ENCODE results near the gene ABCC1. TPM values are rescaled to one million over a fixed set of nuclear protein-coding genes. Genes with fewer than 3 reads are reported as not detected.

Gene ABCC1
- total and polyA plus RNA-seq, 2 of the 4 experiments (the other 2 are of a cell fraction): 39.4 to 66.0 TPM

DNA sequence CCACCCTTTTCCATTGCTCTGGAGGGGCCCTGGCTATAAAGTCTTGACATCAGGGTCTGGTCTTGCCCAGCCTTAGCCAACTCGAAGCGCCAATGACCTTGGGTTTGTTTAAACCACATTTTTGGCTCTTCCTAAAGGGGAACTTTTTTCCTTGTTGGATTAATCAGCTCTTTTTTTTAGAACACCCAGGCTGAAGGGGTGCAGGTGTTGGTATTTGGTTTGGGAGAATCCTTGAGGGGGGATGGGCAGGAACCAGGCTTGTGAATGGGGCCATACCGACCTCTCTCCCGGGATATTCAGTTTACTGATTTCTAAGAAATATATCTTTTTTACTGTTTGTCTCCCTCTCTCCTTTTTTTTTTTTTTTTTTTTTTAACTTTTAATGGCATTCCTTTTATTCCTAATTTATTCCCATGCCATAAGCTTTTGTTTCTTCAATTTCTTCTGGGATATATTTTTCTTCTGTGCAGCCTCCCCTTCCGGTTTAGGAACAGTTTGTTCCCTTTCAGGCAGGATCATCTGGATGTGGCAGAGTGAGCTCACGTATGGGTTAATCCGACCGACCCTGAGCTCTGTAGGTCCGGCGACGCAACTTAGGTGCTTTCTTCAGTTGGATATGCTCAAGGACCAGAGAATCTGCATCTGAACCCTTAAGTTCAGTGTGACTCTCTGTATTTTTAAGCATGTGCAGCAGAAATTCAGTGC lies 144.4 kb downstream of the ABCC1 start:
- H3K4me1 ChIP-seq (ENCODE audit: control insufficient read depth, insufficient read depth, low read length): peaks cover 23% of the 10 kb centered on the region
- intact Hi-C loops (cut with micrococcal nuclease) (no loop called here), in situ Hi-C loops (cut with MboI; ENCODE audit: low sequenced_read_pairs) (no loop called here), dilution Hi-C loops (cut with HindIII; ENCODE audit: low sequenced_read_pairs, unreplicated experiment) (no loop called here)
- H3K27ac ChIP-seq (ENCODE audit: insufficient read depth, low read length): peak overlapping the region; percentile 51; the same call in 1 of the 2 replicates
- no peak overlapping the region for H2AFZ ChIP-seq (replicated peaks; ENCODE audit: low read length, poor library complexity)
- CTCF ChIA-PET: interaction anchor here (0.6 kb wide), 1 partner anchor 33 kb away, joined by 3 read pairs; no protein-coding TSS in a partner anchor
- H3K14ac ChIP-seq (replicated peaks; ENCODE audit: low read depth, low read length): no peak overlapping the region
- H3K9ac ChIP-seq (ENCODE audit: low read depth, low read length): no peak overlapping the region
- 87% methylated on average over 6 of the region's 11 CpGs; no CpG with 5 or more reads in 1 of the 2 experiments for WGBS, 2 experiments (ENCODE audit: extremely low coverage in 2 of 2, insufficient read length in 1 of 2)
- H4K91ac ChIP-seq (ENCODE audit: insufficient read depth, low read depth, low read length): no peak overlapping the region
- H3K4me3 ChIP-seq (ENCODE audit: insufficient read depth, low read depth, low read length): no peak overlapping the region
- H3K9me3 ChIP-seq (ENCODE audit: control insufficient read depth, insufficient read depth, low read length): no peaks in the 10 kb centered on the region
- POLR2A ChIA-PET (ENCODE audit: unreplicated experiment): no interaction called here
- no peak overlapping the region for H3K4me2 ChIP-seq (ENCODE audit: low read depth, low read length)
- peak overlapping the region; percentile 19 for H2BK5ac ChIP-seq (ENCODE audit: low read depth, low read length, poor library complexity, severe bottlenecking)
- H3K27me3 ChIP-seq (ENCODE audit: control insufficient read depth, insufficient read depth, low read length): no peaks in the 10 kb centered on the region
- no peak overlapping the region for H2BK15ac ChIP-seq (ENCODE audit: low read depth, low read length)
- DNase-seq (no peak), ATAC-seq (ENCODE audit: low read depth) (no peak)
- H4K8ac ChIP-seq (ENCODE audit: low read depth in 2 of 2, low read length in 2 of 2): peak overlapping the region in 1 of 2 experiments; percentile 39; a peak in 1 of 4 replicates
- H3K56ac ChIP-seq (ENCODE audit: extremely low read depth, insufficient read depth, low read length): no peak overlapping the region
- H3K23ac ChIP-seq (ENCODE audit: low read depth, low read length): no peak overlapping the region
- peaks cover 24% of the 10 kb centered on the region for H3K9me1 ChIP-seq (ENCODE audit: insufficient read depth, low read length)
- no peak overlapping the region for H2BK120ac ChIP-seq (ENCODE audit: low read depth, low read length)
- no TSS peak for BruUV-seq (replicated peaks)
- peaks cover 52% of the 10 kb centered on the region for H4K20me1 ChIP-seq (ENCODE audit: insufficient read depth, low read length)
- H3K4ac ChIP-seq (ENCODE audit: low read depth, low read length): peak overlapping the region; percentile 39; the same call in 1 of the 2 replicates
- peak overlapping the region; percentile 49 for H2AK9ac ChIP-seq (replicated peaks; ENCODE audit: low read depth, low read length, poor library complexity)
- peaks cover 69% of the 10 kb centered on the region for H3K36me3 ChIP-seq (ENCODE audit: control insufficient read depth, insufficient read depth, low read length)
- no peak overlapping the region for H4K5ac ChIP-seq (ENCODE audit: low read depth, low read length)
- H3K18ac ChIP-seq (ENCODE audit: low read depth, low read length): no peak overlapping the region
- H2AK5ac ChIP-seq (ENCODE audit: low read depth, low read length): peak overlapping the region; percentile 79; the same call in 1 of the 2 replicates
- H2BK20ac ChIP-seq (ENCODE audit: low read depth, low read length): no peak overlapping the region
- H3K79me1 ChIP-seq (ENCODE audit: low read depth in 1 of 2, low read length in 2 of 2): peaks cover 41 to 68% of the 10 kb centered on the region in 2 experiments
- TF ChIP-seq RFX5 (IDR thresholded peaks at IDR 0.05; ENCODE audit: low read depth, low read length): no peak
- no peak for TF ChIP-seq RCOR1 (IDR thresholded peaks at IDR 0.05; ENCODE audit: insufficient replicate concordance, low read length)
- TF ChIP-seq CHD1 (IDR thresholded peaks at IDR 0.05; ENCODE audit: low read depth, low read length): no peak
- TF ChIP-seq NFE2L2 (IDR thresholded peaks at IDR 0.05; ENCODE audit: low read depth, low read length): no peak
- TF ChIP-seq MAFK (IDR thresholded peaks at IDR 0.05; ENCODE audit: low read depth, low read length): no peak
- TF ChIP-seq BHLHE40 (IDR thresholded peaks at IDR 0.05; ENCODE audit: low read depth, low read length): no peak
- no peak for TF ChIP-seq POLR2A (IDR thresholded peaks at IDR 0.05; ENCODE audit: low read depth, low read length)
- TF ChIP-seq, protein P1, sequence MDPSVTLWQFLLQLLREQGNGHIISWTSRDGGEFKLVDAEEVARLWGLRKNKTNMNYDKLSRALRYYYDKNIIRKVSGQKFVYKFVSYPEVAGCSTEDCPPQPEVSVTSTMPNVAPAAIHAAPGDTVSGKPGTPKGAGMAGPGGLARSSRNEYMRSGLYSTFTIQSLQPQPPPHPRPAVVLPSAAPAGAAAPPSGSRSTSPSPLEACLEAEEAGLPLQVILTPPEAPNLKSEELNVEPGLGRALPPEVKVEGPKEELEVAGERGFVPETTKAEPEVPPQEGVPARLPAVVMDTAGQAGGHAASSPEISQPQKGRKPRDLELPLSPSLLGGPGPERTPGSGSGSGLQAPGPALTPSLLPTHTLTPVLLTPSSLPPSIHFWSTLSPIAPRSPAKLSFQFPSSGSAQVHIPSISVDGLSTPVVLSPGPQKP (IDR thresholded peaks at IDR 0.05; ENCODE audit: borderline replicate concordance, low read depth, low read length): no peak
- TF ChIP-seq SMC3 (IDR thresholded peaks at IDR 0.05; ENCODE audit: low read depth, low read length): no peak
- TF ChIP-seq MAZ (IDR thresholded peaks at IDR 0.05; ENCODE audit: borderline replicate concordance, low read depth, low read length): no peak
- no peak for TF ChIP-seq CEBPB (IDR thresholded peaks at IDR 0.05; ENCODE audit: low read depth, low read length)
- no peak for TF ChIP-seq MXI1 (IDR thresholded peaks at IDR 0.05; ENCODE audit: borderline replicate concordance, low read depth, low read length)
- TF ChIP-seq FOS (IDR thresholded peaks at IDR 0.05; ENCODE audit: low read depth, low read length): no peak
- TF ChIP-seq, protein P2, sequence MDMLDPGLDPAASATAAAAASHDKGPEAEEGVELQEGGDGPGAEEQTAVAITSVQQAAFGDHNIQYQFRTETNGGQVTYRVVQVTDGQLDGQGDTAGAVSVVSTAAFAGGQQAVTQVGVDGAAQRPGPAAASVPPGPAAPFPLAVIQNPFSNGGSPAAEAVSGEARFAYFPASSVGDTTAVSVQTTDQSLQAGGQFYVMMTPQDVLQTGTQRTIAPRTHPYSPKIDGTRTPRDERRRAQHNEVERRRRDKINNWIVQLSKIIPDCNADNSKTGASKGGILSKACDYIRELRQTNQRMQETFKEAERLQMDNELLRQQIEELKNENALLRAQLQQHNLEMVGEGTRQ (IDR thresholded peaks at IDR 0.05; ENCODE audit: low read depth, low read length): no peak
- TF ChIP-seq, protein P3, sequence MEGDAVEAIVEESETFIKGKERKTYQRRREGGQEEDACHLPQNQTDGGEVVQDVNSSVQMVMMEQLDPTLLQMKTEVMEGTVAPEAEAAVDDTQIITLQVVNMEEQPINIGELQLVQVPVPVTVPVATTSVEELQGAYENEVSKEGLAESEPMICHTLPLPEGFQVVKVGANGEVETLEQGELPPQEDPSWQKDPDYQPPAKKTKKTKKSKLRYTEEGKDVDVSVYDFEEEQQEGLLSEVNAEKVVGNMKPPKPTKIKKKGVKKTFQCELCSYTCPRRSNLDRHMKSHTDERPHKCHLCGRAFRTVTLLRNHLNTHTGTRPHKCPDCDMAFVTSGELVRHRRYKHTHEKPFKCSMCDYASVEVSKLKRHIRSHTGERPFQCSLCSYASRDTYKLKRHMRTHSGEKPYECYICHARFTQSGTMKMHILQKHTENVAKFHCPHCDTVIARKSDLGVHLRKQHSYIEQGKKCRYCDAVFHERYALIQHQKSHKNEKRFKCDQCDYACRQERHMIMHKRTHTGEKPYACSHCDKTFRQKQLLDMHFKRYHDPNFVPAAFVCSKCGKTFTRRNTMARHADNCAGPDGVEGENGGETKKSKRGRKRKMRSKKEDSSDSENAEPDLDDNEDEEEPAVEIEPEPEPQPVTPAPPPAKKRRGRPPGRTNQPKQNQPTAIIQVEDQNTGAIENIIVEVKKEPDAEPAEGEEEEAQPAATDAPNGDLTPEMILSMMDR (conservative IDR thresholded peaks at IDR 0.05; ENCODE audit: low read depth, low read length): no peak

Measured in IMR-90 (cell line).